Tibial nerve (tissue), 4 donors: ENCODE measurements around the gene FBXO44. TPM values are rescaled to one million over a fixed set of nuclear protein-coding genes. Genes with fewer than 3 reads are reported as not detected.

Source experiments
- DNase-seq, 2 donors: peaks; one replicate each; pipeline ENCODE4 v3.0.0-alpha.2; 2019; ENCODE audit warnings: low spot score in 2 of 2
- H3K27ac ChIP-seq, 4 donors: fragments of 200-600 bp; sonication (generic) in 3 of 4; one replicate each; pipeline ENCODE4 v1.5.1; 2017 to 2019; ENCODE audit warnings: mild to moderate bottlenecking in 1 of 4
- H3K27me3 ChIP-seq, 2 donors: fragments of 200-600 bp; sonication (generic) in 1 of 2; one replicate each; pipeline versions ENCODE4 v1.5.1 to v1.6.0; 2017 to 2019
- H3K36me3 ChIP-seq, 3 donors: fragments of 200-600 bp; sonication (generic); one replicate each; pipeline ENCODE4 v1.5.1; 2018 to 2019
- H3K4me1 ChIP-seq, 4 donors: fragments of 200-600 bp; sonication (generic) in 3 of 4; one replicate each; pipeline ENCODE4 v1.5.1; 2017 to 2019
- H3K4me3 ChIP-seq, 4 donors: fragments of 200-600 bp; sonication (generic) in 3 of 4; one replicate each; pipeline ENCODE4 v1.5.1; 2017 to 2019; ENCODE audit warnings: mild to moderate bottlenecking in 1 of 4, moderate library complexity in 1 of 4
- H3K9me3 ChIP-seq, 4 donors: fragments of 200-600 bp; sonication (generic) in 3 of 4; one replicate each; pipeline ENCODE4 v1.5.1; 2017 to 2019
- EP300 ChIP-seq, 2 donors: sonication (generic); formaldehyde crosslinking; IDR thresholded peaks; one replicate each; pipeline ENCODE4 v1.6.1; 2017; ENCODE audit warnings: antibody characterized with exemption in 2 of 2, mild to moderate bottlenecking in 1 of 2
- POLR2A ChIP-seq, 2 donors: fragments of 450-650 bp; IDR thresholded peaks; one replicate each; pipeline ENCODE4 v1.6.1; 2017; ENCODE audit warnings: antibody characterized with exemption in 2 of 2, mild to moderate bottlenecking in 2 of 2, moderate library complexity in 2 of 2
- WGBS, 2 donors: methylation state at CpG; one replicate each; pipeline ENCODE4 v1.1.5; 2018; 5-methylcytosine and 5-hydroxymethylcytosine counted together
- total RNA-seq, 4 donors: library from RNA; depleted of rRNA; stranded (reverse); fragments of >200 nt; gene quantifications; one replicate each; pipeline ENCODE4 v1.1.0, GENCODE V29; 2016
- TF ChIP-seq, protein P1 (sequence below), 5 experiments: fragments of 200-600 bp in 3 of 5; fragments of 450-650 bp in 2 of 5; sonication (generic) in 3 of 5; IDR thresholded peaks; one replicate each; pipeline ENCODE4 v1.5.1; 2016 to 2019; ENCODE audit warnings: antibody characterized with exemption in 5 of 5, mild to moderate bottlenecking in 3 of 5, moderate library complexity in 2 of 5

FBXO44 gene
- total RNA-seq, 4 donors from 2014 or later, result 24.1 to 59.4 (median 35.7) TPM

- TF ChIP-seq POLR2A (IDR thresholded peaks at IDR 0.05), result no peak
- TF ChIP-seq, protein P1, sequence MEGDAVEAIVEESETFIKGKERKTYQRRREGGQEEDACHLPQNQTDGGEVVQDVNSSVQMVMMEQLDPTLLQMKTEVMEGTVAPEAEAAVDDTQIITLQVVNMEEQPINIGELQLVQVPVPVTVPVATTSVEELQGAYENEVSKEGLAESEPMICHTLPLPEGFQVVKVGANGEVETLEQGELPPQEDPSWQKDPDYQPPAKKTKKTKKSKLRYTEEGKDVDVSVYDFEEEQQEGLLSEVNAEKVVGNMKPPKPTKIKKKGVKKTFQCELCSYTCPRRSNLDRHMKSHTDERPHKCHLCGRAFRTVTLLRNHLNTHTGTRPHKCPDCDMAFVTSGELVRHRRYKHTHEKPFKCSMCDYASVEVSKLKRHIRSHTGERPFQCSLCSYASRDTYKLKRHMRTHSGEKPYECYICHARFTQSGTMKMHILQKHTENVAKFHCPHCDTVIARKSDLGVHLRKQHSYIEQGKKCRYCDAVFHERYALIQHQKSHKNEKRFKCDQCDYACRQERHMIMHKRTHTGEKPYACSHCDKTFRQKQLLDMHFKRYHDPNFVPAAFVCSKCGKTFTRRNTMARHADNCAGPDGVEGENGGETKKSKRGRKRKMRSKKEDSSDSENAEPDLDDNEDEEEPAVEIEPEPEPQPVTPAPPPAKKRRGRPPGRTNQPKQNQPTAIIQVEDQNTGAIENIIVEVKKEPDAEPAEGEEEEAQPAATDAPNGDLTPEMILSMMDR (IDR thresholded peaks at IDR 0.05), result no peak
- TF ChIP-seq EP300 (IDR thresholded peaks at IDR 0.05), result no peak
- DNase-seq, result no peak
- H3K27ac ChIP-seq, result peak overlapping the region in 1 of 4 donors; percentile 14
- peaks cover 0 to 28% (median 4%) of the 10 kb centered on the region in 4 donors for H3K4me1 ChIP-seq
- H3K9me3 ChIP-seq, result no peaks in the 10 kb centered on the region
- H3K4me3 ChIP-seq, result no peak overlapping the region
- H3K36me3 ChIP-seq, result peaks cover 0 to 1% (median 0%) of the 10 kb centered on the region in 3 donors
- 33 to 58% methylated on average over 1 of the region's 1 CpG for WGBS, 2 donors
- H3K27me3 ChIP-seq, result no peaks in the 10 kb centered on the region
Observed at GRCh38 chr1:11682799-11683198, 28.1 kb downstream of the FBXO44 start.

DNA sequence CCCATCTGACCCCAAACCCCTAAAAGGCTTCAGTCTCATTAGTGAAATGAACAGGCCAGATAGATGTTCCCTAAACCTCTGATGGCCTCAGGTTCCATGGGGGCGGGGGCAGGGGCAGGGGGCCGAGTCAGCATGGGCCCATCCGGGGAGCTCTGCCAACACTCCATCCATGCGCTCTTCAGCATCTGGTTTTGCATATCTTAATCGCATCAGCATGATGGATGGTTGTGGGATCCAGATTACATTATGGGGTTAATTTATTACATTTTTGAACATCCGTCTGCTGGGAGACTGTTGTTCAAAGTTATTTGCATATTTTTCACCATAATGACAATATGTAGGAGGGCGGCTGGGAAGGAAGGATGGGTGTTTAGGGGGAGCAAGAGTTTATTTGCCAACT lies 29.4 kb downstream of the FBXO44 start:
- Histone ChIP-seq H3K9me3 (no peaks in the 10 kb centered on the region), H3K4me3 (no peak overlapping the region), H3K27me3 (peaks cover 0 to 5% of the 10 kb centered on the region in 2 donors), H3K4me1 (peaks cover 0 to 28% (median 2%) of the 10 kb centered on the region in 4 donors), H3K27ac (no peak overlapping the region), H3K36me3 (no peaks in the 10 kb centered on the region)
- 58 to 66% methylated on average over 7 of the region's 7 CpGs for WGBS, 2 donors
- TF ChIP-seq, protein P1 (IDR thresholded peaks at IDR 0.05), result no peak
- TF ChIP-seq POLR2A (IDR thresholded peaks at IDR 0.05), result no peak
- no peak for TF ChIP-seq EP300 (IDR thresholded peaks at IDR 0.05)
- no peak for DNase-seq

DNA sequence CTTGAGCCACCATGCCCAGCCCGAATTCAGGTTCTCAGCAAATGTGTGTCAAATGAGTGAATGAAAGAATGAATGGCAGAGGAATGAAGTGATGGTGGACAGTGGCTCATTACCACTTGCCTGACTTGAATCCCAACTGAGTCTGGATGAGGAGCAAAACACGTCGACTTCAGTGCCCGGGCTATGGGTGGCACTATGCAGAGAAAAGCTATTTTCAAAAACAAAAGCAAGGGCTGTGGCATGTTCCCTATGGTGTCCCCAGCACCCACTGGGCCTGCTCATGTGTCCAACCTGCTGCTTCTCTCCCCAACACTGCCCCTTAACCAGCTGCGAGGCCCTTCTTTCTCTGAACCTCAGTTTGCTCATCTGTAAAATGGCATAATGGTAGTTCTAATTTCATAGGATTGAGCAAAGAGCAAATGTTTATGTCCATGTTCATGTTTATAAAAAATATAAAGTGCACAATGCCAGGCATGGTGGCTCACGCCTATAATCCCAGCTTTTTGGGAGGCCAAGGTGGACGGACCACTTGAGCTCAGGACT lies 30.6 kb downstream of the FBXO44 start:
- DNase-seq, result no peak
- Histone ChIP-seq H3K27me3 (peaks cover 0 to 13% of the 10 kb centered on the region in 2 donors), H3K27ac (no peak overlapping the region), H3K9me3 (no peaks in the 10 kb centered on the region), H3K4me3 (no peak overlapping the region), H3K36me3 (no peaks in the 10 kb centered on the region), H3K4me1 (peaks cover 0 to 25% (median 1%) of the 10 kb centered on the region in 4 donors)
- WGBS, 2 donors, result 91 to 96% methylated on average over 7 of the region's 7 CpGs
- no peak for TF ChIP-seq EP300 (IDR thresholded peaks at IDR 0.05)
- TF ChIP-seq, protein P1 (IDR thresholded peaks at IDR 0.05), result no peak
- TF ChIP-seq POLR2A (IDR thresholded peaks at IDR 0.05), result no peak

GRCh38 chr1:11688506-11688905 lies 33.8 kb downstream of the FBXO44 start:
- peaks cover 0 to 41% of the 10 kb centered on the region in 2 donors for H3K27me3 ChIP-seq
- H3K4me1 ChIP-seq, result peaks cover 0 to 33% (median 19%) of the 10 kb centered on the region in 4 donors
- no peak overlapping the region for H3K4me3 ChIP-seq
- no peaks in the 10 kb centered on the region for H3K36me3 ChIP-seq
- no peak for DNase-seq
- H3K9me3 ChIP-seq, result no peaks in the 10 kb centered on the region
- 95 to 100% methylated on average over 4 of the region's 4 CpGs for WGBS, 2 donors
- TF ChIP-seq, protein P1 (IDR thresholded peaks at IDR 0.05), result no peak
- TF ChIP-seq POLR2A (IDR thresholded peaks at IDR 0.05) (no peak), EP300 (IDR thresholded peaks at IDR 0.05) (no peak)
- no peak overlapping the region for H3K27ac ChIP-seq

GRCh38 chr1:11690397-11691301 lies 36.0 kb downstream of the FBXO44 start:
- no peak for DNase-seq
- H3K4me1 ChIP-seq, result peaks cover 0 to 33% (median 19%) of the 10 kb centered on the region in 4 donors
- no peaks in the 10 kb centered on the region for H3K36me3 ChIP-seq
- H3K27me3 ChIP-seq, result peaks cover 0 to 41% of the 10 kb centered on the region in 2 donors
- H3K27ac ChIP-seq, result peak overlapping the region in 1 of 4 donors; percentile 5
- H3K4me3 ChIP-seq, result peak overlapping the region in 3 of 4 donors; percentile 2 to 44 (median 4)
- no peaks in the 10 kb centered on the region for H3K9me3 ChIP-seq
- WGBS, 2 donors, result 9 to 12% methylated on average over 45 to 46 of the region's 64 CpGs
- no peak for TF ChIP-seq EP300 (IDR thresholded peaks at IDR 0.05)
- TF ChIP-seq, protein P1 (IDR thresholded peaks at IDR 0.05), result no peak
- TF ChIP-seq POLR2A (IDR thresholded peaks at IDR 0.05), result no peak
